B cell (primary cell): Measurements from ENCODE around the gene RAD54L2. TPM values are rescaled to one million over a fixed set of nuclear protein-coding genes. Genes with fewer than 3 reads are reported as not detected.
"Not testable (repeated sequence)": the region's sequence is repeated elsewhere in the genome, so short reads cannot be mapped to it uniquely, and the experiment has no call there.

Experiments used
- ATAC-seq: fragments of 200-7000 bp; cut with Tn5 transposase; one replicate; pipeline ENCODE4 v1.10.0; 2021; ENCODE audit warnings: low read depth, mild to moderate bottlenecking, moderate number of reproducible peaks, moderate library complexity
- CTCF ChIA-PET: fragments of 350-600 bp; sonication (Branson Sonifier 250); formaldehyde crosslinking; loops from one replicate; lab custom pipeline; 2021; ENCODE audit warnings: antibody characterized with exemption, inconsistent platforms; lab: Charles Lee
- POLR2A ChIA-PET: fragments of 350-600 bp; sonication (Branson Sonifier 250); formaldehyde crosslinking; loops from one replicate; lab custom pipeline; 2021; ENCODE audit warnings: antibody characterized with exemption; lab: Charles Lee
- DNase-seq: peaks from one replicate; pipeline ENCODE4 v3.0.0; 2013
- H2AFZ ChIP-seq: 2 replicates; pipeline ENCODE4 v1.6.1; 2012; ENCODE audit warnings: mild to moderate bottlenecking, low read depth, low read length; ENCODE audit not compliant: insufficient read depth, poor library complexity, severe bottlenecking
- H3K27ac ChIP-seq, 2 donors: 1 replicate in 1 of 2; 2 replicates in 1 of 2; pipeline ENCODE4 v1.5.1; 2012 to 2013; ENCODE audit warnings: low read length in 2 of 2, mild to moderate bottlenecking in 2 of 2, moderate library complexity in 1 of 2
- H3K27me3 ChIP-seq, 4 experiments: fragments of 200-600 bp in 1 of 4; sonication (generic) in 1 of 4; replicated peaks in 1 of 4; 1 replicate in 2 of 4; 2 replicates in 2 of 4; pipeline versions ENCODE4 v1.6.1 to v1.7.0; 2013 to 2016; ENCODE audit warnings: low read length in 3 of 4, mild to moderate bottlenecking in 2 of 4, mixed read lengths in 1 of 4, moderate library complexity in 1 of 4; ENCODE audit not compliant: insufficient read depth in 4 of 4, control insufficient read depth in 3 of 4; ENCODE audit errors: control extremely low read depth in 1 of 4
- H3K36me3 ChIP-seq, 2 experiments: replicated peaks in 1 of 2; 1 replicate in 1 of 2; 2 replicates in 1 of 2; pipeline versions ENCODE4 v1.6.1 to v1.7.1; 2013; ENCODE audit warnings: low read length in 1 of 2; ENCODE audit not compliant: insufficient read depth in 2 of 2, control insufficient read depth in 1 of 2; ENCODE audit errors: control extremely low read depth in 1 of 2, extremely low read depth in 1 of 2
- H3K4me1 ChIP-seq, 2 donors: fragments of 200-600 bp in 1 of 2; sonication (generic) in 1 of 2; 1 replicate in 1 of 2; 2 replicates in 1 of 2; pipeline versions ENCODE4 v1.5.1 to v1.6.1; 2013 to 2017; ENCODE audit warnings: low read length in 2 of 2; ENCODE audit not compliant: control insufficient read depth in 2 of 2, insufficient read depth in 2 of 2
- H3K4me2 ChIP-seq: replicated peaks from 2 replicates; pipeline ENCODE3; 2012; ENCODE audit warnings: mild to moderate bottlenecking, low read depth, low read length; ENCODE audit not compliant: poor library complexity, severe bottlenecking
- H3K4me3 ChIP-seq, 5 experiments: fragments of 200-600 bp in 1 of 5; sonication (generic) in 1 of 5; 1 replicate in 3 of 5; 2 replicates in 2 of 5; pipeline versions ENCODE4 v1.5.1 to v1.7.0; 2011 to 2016; ENCODE audit warnings: low read length in 4 of 5, mild to moderate bottlenecking in 4 of 5, low read depth in 2 of 5, control low read depth in 1 of 5, moderate library complexity in 1 of 5; ENCODE audit not compliant: insufficient read depth in 1 of 5; ENCODE audit errors: control extremely low read depth in 1 of 5, extremely low read depth in 1 of 5
- H3K79me2 ChIP-seq: fragments of 200-600 bp; sonication (generic); one replicate; pipeline ENCODE4 v1.6.0; 2016; ENCODE audit warnings: low read length; ENCODE audit not compliant: control insufficient read depth, insufficient read depth
- H3K9ac ChIP-seq: fragments of 200-600 bp; sonication (generic); 2 replicates; pipeline ENCODE4 v1.6.1; 2017; ENCODE audit warnings: mild to moderate bottlenecking, low read length, moderate library complexity
- H3K9me3 ChIP-seq, 3 donors: one replicate each; pipeline versions ENCODE4 v1.6.1 to v1.7.1; 2013; ENCODE audit warnings: low read length in 2 of 3; ENCODE audit not compliant: control insufficient read depth in 2 of 3, insufficient read depth in 1 of 3; ENCODE audit errors: control extremely low read depth in 1 of 3
- H4K20me1 ChIP-seq: 2 replicates; pipeline ENCODE4 v1.6.0; 2012; ENCODE audit warnings: mild to moderate bottlenecking, low read length; ENCODE audit not compliant: insufficient read depth, control insufficient read depth, poor library complexity, severe bottlenecking
- H3K27ac Mint-ChIP-seq: one replicate; pipeline ENCODE4 v1.8.0; 2021; ENCODE audit warnings: mixed read lengths
- H3K27me3 Mint-ChIP-seq: one replicate; pipeline ENCODE4 v1.8.0; 2021; ENCODE audit warnings: mixed read lengths
- H3K4me1 Mint-ChIP-seq: one replicate; pipeline ENCODE4 v1.8.0; 2021; ENCODE audit warnings: mixed read lengths
- H3K4me3 Mint-ChIP-seq: one replicate; pipeline ENCODE4 v1.8.0; 2021; ENCODE audit warnings: mixed read lengths
- H3K9me3 Mint-ChIP-seq: one replicate; pipeline ENCODE4 v1.8.0; 2022; ENCODE audit warnings: mixed read lengths; ENCODE audit not compliant: insufficient read depth
- CTCF ChIP-seq: fragments of 200-600 bp; IDR thresholded peaks from one replicate; pipeline ENCODE4 v1.8.0; 2022; ENCODE audit warnings: antibody characterized with exemption, mild to moderate bottlenecking
- EZH2 ChIP-seq: IDR thresholded peaks from 2 replicates; pipeline ENCODE4 v1.6.1; 2012; ENCODE audit warnings: borderline replicate concordance, low read depth, mild to moderate bottlenecking, moderate library complexity, low read length; ENCODE audit not compliant: insufficient read depth, poor library complexity, severe bottlenecking
- WGBS: methylation state at CpG from one replicate; pipeline ENCODE4 v1.1.5; 2013; ENCODE audit warnings: missing lambda C conversion rate; ENCODE audit not compliant: insufficient coverage; 5-methylcytosine and 5-hydroxymethylcytosine counted together
- intact Hi-C: fragments of 100-400 bp; cut with micrococcal nuclease; formaldehyde crosslinking; loops from one replicate; pipeline ENCODE4 v1.10.0; 2022
- polyA plus RNA-seq: library from polyadenylated mRNA; depleted of rRNA; stranded (reverse); fragments of >200 nt; gene quantifications from 2 replicates; pipeline ENCODE4 v1.2.3, GENCODE V29; 2012
- total RNA-seq, 2 donors: library from RNA; stranded (reverse); fragments of 120-200 nt in 1 of 2; gene quantifications; 1 replicate in 1 of 2; 2 replicates in 1 of 2; pipeline versions ENCODE4 v1.2.3 to v1.2.4, GENCODE V29; 2013 to 2022

RAD54L2 gene
- total and polyA plus RNA-seq, 2 donors (not counting 1 experiment from before 2014, with no cell fraction given) = 6.3 to 43.0 TPM

DNA sequence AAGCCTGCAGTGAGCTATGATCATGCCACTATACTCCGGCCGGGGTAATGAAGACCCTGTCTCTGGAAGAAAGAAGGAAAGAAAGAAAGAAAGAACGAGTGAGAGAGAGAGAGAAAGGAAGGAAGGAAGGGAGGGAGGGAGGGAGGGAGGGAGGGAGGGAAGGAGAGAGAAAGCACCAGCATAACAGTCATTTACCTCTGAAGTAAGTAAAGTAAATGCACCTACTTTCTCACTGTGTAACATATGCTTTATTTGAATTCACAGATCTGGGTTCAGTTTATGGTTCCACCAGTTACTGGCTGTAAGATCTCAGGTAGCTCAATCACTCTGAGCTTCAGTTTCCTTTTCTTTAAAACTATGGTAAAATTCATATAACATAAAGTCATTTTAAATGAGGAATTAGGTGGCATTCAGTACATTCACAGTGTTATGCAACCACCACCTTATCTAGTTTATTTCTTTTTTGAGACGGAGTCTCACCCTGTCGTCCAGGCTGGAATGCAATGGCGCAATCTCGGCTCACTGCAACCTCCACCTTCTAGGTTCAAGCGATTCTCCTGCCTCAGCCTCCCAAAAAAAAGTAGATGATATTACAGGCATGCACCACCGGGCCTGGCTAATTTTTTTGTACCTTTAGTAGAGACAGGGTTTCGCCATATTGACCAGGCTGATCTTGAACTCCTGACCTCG is 16.1 kb upstream of the RAD54L2 start:
- H3K4me1 ChIP-seq = peaks cover 11 to 20% of the 10 kb centered on the region in 2 donors
- H3K9me3 ChIP-seq = peaks cover 0 to 4% (median 0%) of the 10 kb centered on the region in 3 donors
- H3K27ac ChIP-seq = no peak overlapping the region
- Mint-ChIP-seq H3K4me3 (no peak overlapping the region), H3K9me3 (no peaks in the 10 kb centered on the region), H3K27ac (peak overlapping the region; percentile 44), H3K27me3 (peaks cover 4% of the 10 kb centered on the region), H3K4me1 (peaks cover 23% of the 10 kb centered on the region)
- H3K9ac ChIP-seq = no peak overlapping the region
- H3K36me3 ChIP-seq = no peaks in the 10 kb centered on the region
- WGBS = 97% methylated on average over 3 of the region's 11 CpGs
- H3K4me3 ChIP-seq = no peak overlapping the region
- peak overlapping the region; percentile 8 for H3K4me2 ChIP-seq
- peak overlapping the region; percentile 56 for H2AFZ ChIP-seq
- CTCF ChIA-PET = interaction anchor here (0.6 to 1.8 kb wide), 3 partner anchors 13 to 22 kb away, joined by 3 to 9 read pairs (median 8); partner anchors contain the start of gene DCAF1
- no peaks in the 10 kb centered on the region for H3K27me3 ChIP-seq
- DNase-seq (no peak), ATAC-seq (no peak)
- no peak for TF ChIP-seq CTCF
- no peak for TF ChIP-seq EZH2
- POLR2A ChIA-PET = interaction anchor here (0.6 kb wide), 2 partner anchors 16 to 22 kb away, joined by 3 to 7 read pairs; partner anchors contain the start of gene RAD54L2
- H4K20me1 ChIP-seq = no peaks in the 10 kb centered on the region
- intact Hi-C loops = no loop called here
- no peaks in the 10 kb centered on the region for H3K79me2 ChIP-seq

DNA sequence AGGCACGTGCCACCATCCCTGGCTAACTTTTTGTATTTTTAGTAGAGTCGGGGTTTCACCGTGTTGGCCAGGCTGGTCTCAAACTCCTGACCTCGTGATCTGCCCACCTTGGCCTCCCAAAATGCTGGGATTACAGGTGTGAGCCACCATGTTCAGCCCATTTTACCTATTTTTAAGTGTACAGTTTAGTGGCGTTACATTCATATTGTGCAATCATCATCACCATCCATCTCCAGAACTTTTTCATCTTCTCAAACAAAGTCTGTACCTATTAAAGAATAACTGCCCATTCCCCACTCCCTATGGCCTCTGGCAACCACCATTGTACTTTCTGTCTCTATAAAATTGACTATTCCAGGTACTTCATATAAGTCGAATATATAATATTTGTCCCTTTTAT is 13.6 kb upstream of the RAD54L2 start:
- H3K36me3 ChIP-seq, H3K27ac Mint-ChIP-seq, H3K27ac ChIP-seq, POLR2A ChIA-PET, H3K9ac ChIP-seq, H3K27me3 ChIP-seq, H3K79me2 ChIP-seq, H3K27me3 Mint-ChIP-seq, H4K20me1 ChIP-seq, H3K4me3 ChIP-seq, intact Hi-C loops, DNase-seq, ATAC-seq, H3K4me2 ChIP-seq, H3K4me3 Mint-ChIP-seq, H2AFZ ChIP-seq, H3K9me3 Mint-ChIP-seq: not testable (repeated sequence)
- WGBS = 83% methylated on average over 5 of the region's 6 CpGs
- Histone ChIP-seq H3K4me1 (peaks cover 11 to 20% of the 10 kb centered on the region in 2 donors), H3K9me3 (peaks cover 0 to 10% (median 1%) of the 10 kb centered on the region in 3 donors)
- CTCF ChIA-PET = interaction anchor here (1.1 kb wide), 1 partner anchor 13 kb away, joined by 3 read pairs; the partner anchor contains the start of gene RAD54L2
- peaks cover 19% of the 10 kb centered on the region for H3K4me1 Mint-ChIP-seq
